Measurements from ENCODE around the gene FAM216B.

FAM216B gene

GRCh38 chr13:42781352-42781751 is at the start of gene FAM216B:
Gene FAM216B, plus strand, starts transcription at chr13:42781584. Its CDS starts 2,484 bp downstream, at chr13:42784068.
- TF ChIP-seq ZNF384 (IDR thresholded peaks at IDR 0.05) (no peak), HDGF (IDR thresholded peaks at IDR 0.05; ENCODE audit: borderline replicate concordance) (no peak), FOXA1 (IDR thresholded peaks at IDR 0.05) (no peak), ARNT (IDR thresholded peaks at IDR 0.05) (no peak), ELF4 (IDR thresholded peaks at IDR 0.05) (no peak), BHLHE40 (IDR thresholded peaks at IDR 0.05; ENCODE audit: borderline replicate concordance) (no peak), L3MBTL2 (conservative IDR thresholded peaks at IDR 0.05) (no peak), NFRKB (IDR thresholded peaks at IDR 0.05) (no peak), FOXM1 (IDR thresholded peaks at IDR 0.05; ENCODE audit: borderline replicate concordance) (no peak), LEF1 (IDR thresholded peaks at IDR 0.05; ENCODE audit: borderline replicate concordance) (no peak), CTBP1 (IDR thresholded peaks at IDR 0.05; ENCODE audit: borderline replicate concordance) (no peak)
- CTCF ChIA-PET, result no interaction called here
- POLR2A ChIA-PET, result no interaction called here
- DNase-seq (ENCODE audit: extremely low spot score), result no peak

- POLR2A ChIA-PET, result no interaction called here
- CTCF ChIA-PET, result no interaction called here
- TF ChIP-seq TARDBP (IDR thresholded peaks at IDR 0.05) (no peak), L3MBTL2 (conservative IDR thresholded peaks at IDR 0.05) (no peak), ARNT (IDR thresholded peaks at IDR 0.05) (no peak), LEF1 (IDR thresholded peaks at IDR 0.05; ENCODE audit: borderline replicate concordance) (no peak), BHLHE40 (IDR thresholded peaks at IDR 0.05; ENCODE audit: borderline replicate concordance) (no peak), FOXM1 (IDR thresholded peaks at IDR 0.05; ENCODE audit: borderline replicate concordance) (no peak), FOXK2 (IDR thresholded peaks at IDR 0.05) (no peak), ELF4 (IDR thresholded peaks at IDR 0.05) (no peak), SP1 (IDR thresholded peaks at IDR 0.05) (no peak), HDGF (IDR thresholded peaks at IDR 0.05; ENCODE audit: borderline replicate concordance) (no peak), NFRKB (IDR thresholded peaks at IDR 0.05) (no peak), ZNF384 (IDR thresholded peaks at IDR 0.05) (no peak)
- DNase-seq (ENCODE audit: extremely low spot score), result no peak
Observed at GRCh38 chr13:42732073-42732472, 49.3 kb upstream of the FAM216B start.

GRCh38 chr13:42733046-42733445 is 48.3 kb upstream of the FAM216B start:
- CTCF ChIA-PET, result interaction anchor here (0.6 kb wide), 1 partner anchor 1175 kb away, joined by 6 read pairs; no protein-coding TSS in a partner anchor
- POLR2A ChIA-PET, result no interaction called here

GRCh38 chr13:42735010-42735409 is 46.4 kb upstream of the FAM216B start:
- CTCF ChIA-PET, result no interaction called here
- no peak for DNase-seq (ENCODE audit: extremely low spot score)
- POLR2A ChIA-PET, result no interaction called here
- TF ChIP-seq FOXM1 (IDR thresholded peaks at IDR 0.05; ENCODE audit: borderline replicate concordance) (no peak), NFRKB (IDR thresholded peaks at IDR 0.05) (no peak), PKNOX1 (IDR thresholded peaks at IDR 0.05) (no peak), CTBP1 (IDR thresholded peaks at IDR 0.05; ENCODE audit: borderline replicate concordance) (no peak), ARNT (IDR thresholded peaks at IDR 0.05) (no peak)

More at GRCh38 chr13:42733046-42733445, 48.3 kb upstream of the FAM216B start:
- no peak for DNase-seq (ENCODE audit: extremely low spot score)
- no peak for TF ChIP-seq ZNF384 (IDR thresholded peaks at IDR 0.05)
- TF ChIP-seq SP1 (IDR thresholded peaks at IDR 0.05), result no peak
- no peak for TF ChIP-seq CTBP1 (IDR thresholded peaks at IDR 0.05; ENCODE audit: borderline replicate concordance)
- no peak for TF ChIP-seq NFRKB (IDR thresholded peaks at IDR 0.05)
- no peak for TF ChIP-seq LEF1 (IDR thresholded peaks at IDR 0.05; ENCODE audit: borderline replicate concordance)
- TF ChIP-seq FOXM1 (IDR thresholded peaks at IDR 0.05; ENCODE audit: borderline replicate concordance), result no peak
- TF ChIP-seq FOXA1 (IDR thresholded peaks at IDR 0.05), result no peak
- no peak for TF ChIP-seq BHLHE40 (IDR thresholded peaks at IDR 0.05; ENCODE audit: borderline replicate concordance)
- TF ChIP-seq TARDBP (IDR thresholded peaks at IDR 0.05), result no peak
- TF ChIP-seq ELF4 (IDR thresholded peaks at IDR 0.05), result no peak
- no peak for TF ChIP-seq PKNOX1 (IDR thresholded peaks at IDR 0.05)
- TF ChIP-seq ARNT (IDR thresholded peaks at IDR 0.05), result no peak

- CTCF ChIA-PET, result no interaction called here
- no peak for DNase-seq (ENCODE audit: extremely low spot score)
- POLR2A ChIA-PET, result no interaction called here
- TF ChIP-seq ARNT (IDR thresholded peaks at IDR 0.05) (no peak), PKNOX1 (IDR thresholded peaks at IDR 0.05) (no peak), SP1 (IDR thresholded peaks at IDR 0.05) (no peak), L3MBTL2 (conservative IDR thresholded peaks at IDR 0.05) (no peak), FOXM1 (IDR thresholded peaks at IDR 0.05; ENCODE audit: borderline replicate concordance) (no peak), LEF1 (IDR thresholded peaks at IDR 0.05; ENCODE audit: borderline replicate concordance) (no peak), ELF4 (IDR thresholded peaks at IDR 0.05) (no peak), ZNF384 (IDR thresholded peaks at IDR 0.05) (no peak), HDGF (IDR thresholded peaks at IDR 0.05; ENCODE audit: borderline replicate concordance) (no peak), FOXA1 (IDR thresholded peaks at IDR 0.05) (no peak), TARDBP (IDR thresholded peaks at IDR 0.05) (no peak), FOXK2 (IDR thresholded peaks at IDR 0.05) (no peak), CTBP1 (IDR thresholded peaks at IDR 0.05; ENCODE audit: borderline replicate concordance) (no peak)
Observed at GRCh38 chr13:42740753-42741152, 40.6 kb upstream of the FAM216B start.

GRCh38 chr13:42741914-42742313 is 39.5 kb upstream of the FAM216B start:
- ChIA-PET POLR2A (no interaction called here), CTCF (no interaction called here)
- no peak for TF ChIP-seq ARNT (IDR thresholded peaks at IDR 0.05)
- no peak for TF ChIP-seq ELF4 (IDR thresholded peaks at IDR 0.05)
- TF ChIP-seq SP1 (IDR thresholded peaks at IDR 0.05), result no peak
- no peak for TF ChIP-seq CTBP1 (IDR thresholded peaks at IDR 0.05; ENCODE audit: borderline replicate concordance)
- no peak for TF ChIP-seq FOXK2 (IDR thresholded peaks at IDR 0.05)
- TF ChIP-seq ZNF384 (IDR thresholded peaks at IDR 0.05), result no peak
- TF ChIP-seq HDGF (IDR thresholded peaks at IDR 0.05; ENCODE audit: borderline replicate concordance), result no peak
- no peak for TF ChIP-seq FOXM1 (IDR thresholded peaks at IDR 0.05; ENCODE audit: borderline replicate concordance)
- no peak for TF ChIP-seq BHLHE40 (IDR thresholded peaks at IDR 0.05; ENCODE audit: borderline replicate concordance)
- TF ChIP-seq LEF1 (IDR thresholded peaks at IDR 0.05; ENCODE audit: borderline replicate concordance), result no peak
- no peak for TF ChIP-seq L3MBTL2 (conservative IDR thresholded peaks at IDR 0.05)
- TF ChIP-seq PKNOX1 (IDR thresholded peaks at IDR 0.05), result no peak
- TF ChIP-seq TARDBP (IDR thresholded peaks at IDR 0.05), result no peak
- no peak for TF ChIP-seq SUZ12 (IDR thresholded peaks at IDR 0.05)
- no peak for TF ChIP-seq FOXA1 (IDR thresholded peaks at IDR 0.05)
- no peak for TF ChIP-seq NFRKB (IDR thresholded peaks at IDR 0.05)

More at GRCh38 chr13:42741914-42742313, 39.5 kb upstream of the FAM216B start:
- DNase-seq (ENCODE audit: extremely low spot score), result no peak

Data from HEK293T (cell line).